ENCODE measurements around the gene CDH4. TPM values are rescaled to one million over a fixed set of nuclear protein-coding genes. Genes with fewer than 3 reads are reported as not detected.

The CDH4 gene
- polyA plus RNA-seq, 6 donors from 2014 or later: not detected

- Mint-ChIP-seq H3K9me3 (peaks cover 0 to 7% (median 2%) of the 10 kb centered on the region in 7 donors), H3K27ac (no peak overlapping the region), H3K27me3 (peaks cover 0 to 8% (median 4%) of the 10 kb centered on the region in 3 donors), H3K4me1 (no peaks in the 10 kb centered on the region), H3K36me3 (no peaks in the 10 kb centered on the region), H3K4me3 (no peak overlapping the region)
- ATAC-seq (ENCODE audit: low read depth in 2 of 2) (no peak), DNase-seq (no peak)
These were observed 102.9 kb downstream of the CDH4 start for GRCh38 chr20:61354901-61355495.

GRCh38 chr20:61355585-61355984, 103.5 kb downstream of the CDH4 start:
- no peak for DNase-seq
- ATAC-seq (ENCODE audit: low read depth in 2 of 2): no peak
- no peaks in the 10 kb centered on the region for H3K36me3 Mint-ChIP-seq
- peaks cover 0 to 11% (median 2%) of the 10 kb centered on the region in 7 donors for H3K9me3 Mint-ChIP-seq
- H3K27ac Mint-ChIP-seq: no peak overlapping the region
- H3K4me3 Mint-ChIP-seq: no peak overlapping the region
- peaks cover 0 to 8% (median 4%) of the 10 kb centered on the region in 3 donors for H3K27me3 Mint-ChIP-seq
- H3K4me1 Mint-ChIP-seq: no peaks in the 10 kb centered on the region

GRCh38 chr20:61356196-61356595, 104.1 kb downstream of the CDH4 start:
- H3K4me1 Mint-ChIP-seq: no peaks in the 10 kb centered on the region
- no peaks in the 10 kb centered on the region for H3K36me3 Mint-ChIP-seq
- H3K27me3 Mint-ChIP-seq: peaks cover 0 to 8% (median 4%) of the 10 kb centered on the region in 3 donors
- no peak overlapping the region for H3K4me3 Mint-ChIP-seq
- ATAC-seq (ENCODE audit: low read depth in 2 of 2): no peak
- peaks cover 0 to 13% (median 4%) of the 10 kb centered on the region in 7 donors for H3K9me3 Mint-ChIP-seq
- no peak for DNase-seq
- no peak overlapping the region for H3K27ac Mint-ChIP-seq

- H3K36me3 Mint-ChIP-seq: no peaks in the 10 kb centered on the region
- ATAC-seq (ENCODE audit: low read depth in 2 of 2) (no peak), DNase-seq (no peak)
- H3K4me3 Mint-ChIP-seq: no peak overlapping the region
- peaks cover 0 to 14% (median 4%) of the 10 kb centered on the region in 7 donors for H3K9me3 Mint-ChIP-seq
- H3K27me3 Mint-ChIP-seq: peaks cover 0 to 8% (median 4%) of the 10 kb centered on the region in 3 donors
- no peak overlapping the region for H3K27ac Mint-ChIP-seq
- no peaks in the 10 kb centered on the region for H3K4me1 Mint-ChIP-seq
These were observed 105.1 kb downstream of the CDH4 start for GRCh38 chr20:61357119-61357518.

- Mint-ChIP-seq H3K36me3 (no peaks in the 10 kb centered on the region), H3K9me3 (peaks cover 0 to 18% (median 5%) of the 10 kb centered on the region in 7 donors), H3K4me3 (no peak overlapping the region), H3K4me1 (no peaks in the 10 kb centered on the region), H3K27ac (no peak overlapping the region), H3K27me3 (no peaks in the 10 kb centered on the region)
- DNase-seq (no peak), ATAC-seq (ENCODE audit: low read depth in 2 of 2) (no peak)
These were observed 107.2 kb downstream of the CDH4 start for GRCh38 chr20:61359254-61359653.

GRCh38 chr20:61360296-61360695, 108.2 kb downstream of the CDH4 start:
- Mint-ChIP-seq H3K4me1 (no peaks in the 10 kb centered on the region), H3K4me3 (no peak overlapping the region), H3K27me3 (no peaks in the 10 kb centered on the region), H3K27ac (no peak overlapping the region), H3K36me3 (no peaks in the 10 kb centered on the region), H3K9me3 (peaks cover 0 to 18% (median 5%) of the 10 kb centered on the region in 7 donors)
- DNase-seq: no peak
- ATAC-seq (ENCODE audit: low read depth in 2 of 2): no peak

GRCh38 chr20:61360940-61361339, 108.9 kb downstream of the CDH4 start:
- DNase-seq: no peak

GRCh38 chr20:61361501-61361900, 109.4 kb downstream of the CDH4 start:
- DNase-seq: no peak
- H3K27ac Mint-ChIP-seq: no peak overlapping the region

More at GRCh38 chr20:61360940-61361339, 108.9 kb downstream of the CDH4 start:
- Mint-ChIP-seq H3K4me3 (peak overlapping the region in 1 of 8 donors; percentile 45), H3K36me3 (no peaks in the 10 kb centered on the region), H3K4me1 (no peaks in the 10 kb centered on the region), H3K27me3 (no peaks in the 10 kb centered on the region), H3K27ac (no peak overlapping the region), H3K9me3 (peaks cover 0 to 25% (median 5%) of the 10 kb centered on the region in 7 donors)
- no peak for ATAC-seq (ENCODE audit: low read depth in 2 of 2)

GRCh38 chr20:61364147-61364546, 112.1 kb downstream of the CDH4 start:
- Mint-ChIP-seq H3K27ac (no peak overlapping the region), H3K36me3 (no peaks in the 10 kb centered on the region), H3K9me3 (peaks cover 0 to 19% (median 5%) of the 10 kb centered on the region in 7 donors), H3K4me3 (no peak overlapping the region), H3K4me1 (no peaks in the 10 kb centered on the region), H3K27me3 (no peaks in the 10 kb centered on the region)
- DNase-seq (no peak), ATAC-seq (ENCODE audit: low read depth in 2 of 2) (no peak)

More at GRCh38 chr20:61361501-61361900, 109.4 kb downstream of the CDH4 start:
- Mint-ChIP-seq H3K36me3 (no peaks in the 10 kb centered on the region), H3K9me3 (peaks cover 0 to 25% (median 5%) of the 10 kb centered on the region in 7 donors), H3K27me3 (no peaks in the 10 kb centered on the region), H3K4me1 (no peaks in the 10 kb centered on the region), H3K4me3 (no peak overlapping the region)
- ATAC-seq (ENCODE audit: low read depth in 2 of 2): no peak

GRCh38 chr20:61366914-61367313, 114.9 kb downstream of the CDH4 start:
- ATAC-seq (ENCODE audit: low read depth in 2 of 2) (no peak), DNase-seq (no peak)
- Mint-ChIP-seq H3K27me3 (no peaks in the 10 kb centered on the region), H3K36me3 (no peaks in the 10 kb centered on the region), H3K4me3 (no peak overlapping the region), H3K27ac (no peak overlapping the region), H3K9me3 (peaks cover 0 to 11% (median 4%) of the 10 kb centered on the region in 7 donors), H3K4me1 (no peaks in the 10 kb centered on the region)

GRCh38 chr20:61369731-61370520, 117.9 kb downstream of the CDH4 start:
- Mint-ChIP-seq H3K27ac (no peak overlapping the region), H3K27me3 (no peaks in the 10 kb centered on the region), H3K36me3 (no peaks in the 10 kb centered on the region), H3K4me1 (no peaks in the 10 kb centered on the region), H3K4me3 (no peak overlapping the region), H3K9me3 (peaks cover 0 to 10% (median 4%) of the 10 kb centered on the region in 7 donors)
- no peak for DNase-seq
- ATAC-seq (ENCODE audit: low read depth in 2 of 2): no peak

- H3K4me1 Mint-ChIP-seq: no peaks in the 10 kb centered on the region
- DNase-seq (no peak), ATAC-seq (ENCODE audit: low read depth in 2 of 2) (no peak)
- H3K9me3 Mint-ChIP-seq: peaks cover 0 to 4% (median 3%) of the 10 kb centered on the region in 7 donors
- H3K27me3 Mint-ChIP-seq: no peaks in the 10 kb centered on the region
- H3K4me3 Mint-ChIP-seq: no peak overlapping the region
- H3K36me3 Mint-ChIP-seq: no peaks in the 10 kb centered on the region
- no peak overlapping the region for H3K27ac Mint-ChIP-seq
These were observed 118.8 kb downstream of the CDH4 start for GRCh38 chr20:61370841-61371303.

- DNase-seq (no peak), ATAC-seq (ENCODE audit: low read depth in 2 of 2) (no peak)
- H3K9me3 Mint-ChIP-seq: peaks cover 0 to 4% (median 3%) of the 10 kb centered on the region in 7 donors
- no peak overlapping the region for H3K4me3 Mint-ChIP-seq
- H3K4me1 Mint-ChIP-seq: no peaks in the 10 kb centered on the region
- no peaks in the 10 kb centered on the region for H3K36me3 Mint-ChIP-seq
- no peaks in the 10 kb centered on the region for H3K27me3 Mint-ChIP-seq
- H3K27ac Mint-ChIP-seq: no peak overlapping the region
These were observed 119.6 kb downstream of the CDH4 start for GRCh38 chr20:61371501-61372136.
